HCT116 (cell line): ENCODE results near the gene RPLP1. TPM values are rescaled to one million over a fixed set of nuclear protein-coding genes. Genes with fewer than 3 reads are reported as not detected.
"Not testable (repeated sequence)": the region's sequence is repeated elsewhere in the genome, so short reads cannot be mapped to it uniquely, and the experiment has no call there.

Experiments
- ATAC-seq: fragments of 200-7000 bp; cut with Tn5 transposase; 2 replicates; pipeline ENCODE4 v1.9.1; 2020; ENCODE audit warnings: mild to moderate bottlenecking, moderate library complexity
- BruUV-seq: library from RNA; stranded (reverse); fragments of 400-500 nt; replicated peaks from 2 replicates; lab custom pipeline; 2021; lab: Mats Ljungman, UMichigan
- CTCF ChIA-PET: fragments of 300-600 bp; sonication (Branson Sonifier 250); formaldehyde crosslinking; loops from one replicate; lab custom pipeline; 2021; ENCODE audit warnings: antibody characterized with exemption; lab: Charles Lee
- POLR2A ChIA-PET: fragments of 300-600, 350-600 bp; sonication (Branson Sonifier 250); formaldehyde crosslinking; loops from one replicate; lab custom pipeline; 2021; ENCODE audit warnings: antibody characterized with exemption; lab: Charles Lee
- RAD21 ChIA-PET, 2 experiments: fragments of 300-600 bp; sonication (Branson Sonifier 250); formaldehyde crosslinking; loops; one replicate each; lab custom pipeline; 2023; ENCODE audit warnings: low total read pairs in 2 of 2; ENCODE audit not compliant: uncharacterized antibody in 2 of 2, unreplicated experiment in 2 of 2, low non-redundant PET in 1 of 2; lab: Charles Lee
- DNase-seq: peaks from one replicate; pipeline ENCODE4 v3.0.0-alpha.2; 2010; ENCODE audit warnings: low read depth, low spot score
- H2AFZ ChIP-seq: fragments of 200-600 bp; shearing (Covaris generic), sonication (generic); 2 replicates; pipeline ENCODE4 v1.6.1; 2017; ENCODE audit warnings: low read depth, mixed run types, mixed read lengths, antibody characterized with exemption, low read length; ENCODE audit not compliant: poor library complexity, severe bottlenecking
- H3K27ac ChIP-seq: 2 replicates; pipeline ENCODE4 v1.5.1; 2012; ENCODE audit warnings: low read depth, low read length
- H3K27me3 ChIP-seq: fragments of 200-600 bp; sonication (generic); 2 replicates; pipeline ENCODE4 v1.6.1; 2016; ENCODE audit warnings: mixed run types, low read length, mixed read lengths; ENCODE audit not compliant: insufficient read depth
- H3K36me3 ChIP-seq, 2 experiments: fragments of 200-500 bp in 1 of 2; fragments of 200-600 bp in 1 of 2; sonication (Bioruptor generic) in 1 of 2; sonication (generic) in 1 of 2; 2 replicates each; pipeline versions ENCODE4 v1.5.1 to v1.6.1; 2014 to 2016; ENCODE audit warnings: low read length in 2 of 2, inconsistent platforms in 1 of 2, mixed read lengths in 1 of 2, mixed run types in 1 of 2; ENCODE audit not compliant: insufficient read depth in 2 of 2, control insufficient read depth in 1 of 2
- H3K4me1 ChIP-seq, 2 experiments: fragments of 200-600 bp in 1 of 2; sonication (generic) in 1 of 2; 2 replicates each; pipeline versions ENCODE4 v1.5.1 to v1.6.1; 2012 to 2017; ENCODE audit warnings: low read length in 2 of 2, inconsistent platforms in 1 of 2, mild to moderate bottlenecking in 1 of 2, mixed read lengths in 1 of 2, mixed run types in 1 of 2, moderate library complexity in 1 of 2; ENCODE audit not compliant: insufficient read depth in 2 of 2, control insufficient read depth in 1 of 2
- H3K4me2 ChIP-seq: fragments of 200-600 bp; sonication (generic); 2 replicates; pipeline ENCODE4 v1.6.1; 2017; ENCODE audit warnings: mixed run types, low read length, mixed read lengths
- H3K4me3 ChIP-seq, 2 experiments: fragments of 200-600 bp in 1 of 2; sonication (generic) in 1 of 2; replicated peaks in 1 of 2; 2 replicates each; pipeline ENCODE4 v1.5.1; 2011 to 2016; ENCODE audit warnings: low read length in 2 of 2, control low read depth in 1 of 2, low read depth in 1 of 2, mild to moderate bottlenecking in 1 of 2, mixed read lengths in 1 of 2, mixed run types in 1 of 2
- H3K79me2 ChIP-seq: fragments of 200-600 bp; sonication (generic); 2 replicates; pipeline ENCODE4 v1.6.1; 2017; ENCODE audit warnings: mild to moderate bottlenecking, mixed run types, low read length, moderate library complexity, mixed read lengths; ENCODE audit not compliant: insufficient read depth
- H3K9ac ChIP-seq: fragments of 200-600 bp; sonication (generic); 2 replicates; pipeline ENCODE4 v1.6.1; 2016; ENCODE audit warnings: low read length, mixed read lengths
- H3K9me2 ChIP-seq: fragments of 200-600 bp; sonication (generic), shearing (Covaris generic); 2 replicates; pipeline ENCODE4 v1.6.1; 2017; ENCODE audit warnings: mixed run types, mild to moderate bottlenecking, moderate library complexity; ENCODE audit not compliant: insufficient read depth
- H3K9me3 ChIP-seq, 2 experiments: fragments of 200-500 bp in 1 of 2; fragments of 200-600 bp in 1 of 2; sonication (Bioruptor generic) in 1 of 2; sonication (generic) in 1 of 2; 2 replicates each; pipeline ENCODE4 v1.6.1; 2014 to 2017; ENCODE audit warnings: low read length in 2 of 2, mixed read lengths in 2 of 2, inconsistent platforms in 1 of 2, low read depth in 1 of 2, mild to moderate bottlenecking in 1 of 2, mixed run types in 1 of 2, moderate library complexity in 1 of 2; ENCODE audit not compliant: control insufficient read depth in 1 of 2, insufficient read depth in 1 of 2
- H4K20me1 ChIP-seq: fragments of 200-600 bp; sonication (generic), shearing (Covaris generic); 2 replicates; pipeline ENCODE4 v1.6.1; 2017; ENCODE audit warnings: mixed run types, mild to moderate bottlenecking, moderate library complexity; ENCODE audit not compliant: insufficient read depth
- CBX3 ChIP-seq: IDR thresholded peaks from 2 replicates; pipeline ENCODE4 v1.6.1; 2012; ENCODE audit warnings: low read depth
- CEBPB ChIP-seq: IDR thresholded peaks from 2 replicates; pipeline ENCODE4 v1.6.1; 2012; ENCODE audit warnings: low read depth
- CTCF ChIP-seq, 3 experiments: fragments of 200-600 bp in 1 of 3; sonication (generic) in 1 of 3; IDR thresholded peaks in 2 of 3; conservative IDR thresholded peaks in 1 of 3; 2 replicates each; pipeline ENCODE4 v1.5.1; 2012 to 2017; ENCODE audit warnings: low read depth in 2 of 3, low read length in 2 of 3, antibody characterized with exemption in 1 of 3, borderline replicate concordance in 1 of 3, control low read depth in 1 of 3, mild to moderate bottlenecking in 1 of 3, mixed read lengths in 1 of 3, mixed run types in 1 of 3, moderate library complexity in 1 of 3; ENCODE audit not compliant: insufficient read depth in 1 of 3
- EGR1 ChIP-seq: IDR thresholded peaks from 2 replicates; pipeline ENCODE4 v1.6.1; 2012; ENCODE audit warnings: low read depth
- EZH2phosphoT487 ChIP-seq: fragments of 200-600 bp; IDR thresholded peaks from 2 replicates; pipeline ENCODE4 v1.6.1; 2018; ENCODE audit warnings: antibody characterized with exemption, borderline replicate concordance
- FOSL1 ChIP-seq: IDR thresholded peaks from 2 replicates; pipeline ENCODE4 v1.6.1; 2012; ENCODE audit warnings: low read depth
- MAX ChIP-seq: IDR thresholded peaks from 2 replicates; pipeline ENCODE4 v1.6.1; 2012
- POLR2AphosphoS5 ChIP-seq: IDR thresholded peaks from 2 replicates; pipeline ENCODE4 v1.6.1; 2011; ENCODE audit warnings: mild to moderate bottlenecking, low read depth, low read length, moderate library complexity
- REST ChIP-seq: IDR thresholded peaks from 2 replicates; pipeline ENCODE4 v1.6.1; 2012; ENCODE audit warnings: low read depth
- SIN3A ChIP-seq: IDR thresholded peaks from 2 replicates; pipeline ENCODE4 v1.6.1; 2012; ENCODE audit warnings: low read depth
- SRF ChIP-seq: IDR thresholded peaks from 2 replicates; pipeline ENCODE4 v1.6.1; 2012; ENCODE audit warnings: low read depth
- YY1 ChIP-seq: IDR thresholded peaks from 2 replicates; pipeline ENCODE4 v1.6.1; 2011; ENCODE audit warnings: low read length, low read depth, moderate library complexity, mild to moderate bottlenecking; ENCODE audit not compliant: insufficient replicate concordance; ENCODE audit errors: extremely low read depth
- ZNF274 ChIP-seq: fragments of 200-500 bp; sonication (Bioruptor generic); IDR thresholded peaks from 2 replicates; pipeline ENCODE4 v1.6.1; 2014; ENCODE audit warnings: mild to moderate bottlenecking, low read depth, low read length, inconsistent platforms
- intact Hi-C: fragments of 100-400 bp; cut with micrococcal nuclease; formaldehyde crosslinking; loops from 2 replicates; pipeline ENCODE4 v1.10.0; 2022
- total RNA-seq: library from RNA; stranded (reverse); gene quantifications from one replicate; pipeline ENCODE4 v1.2.1, GENCODE V29; 2021; ENCODE audit not compliant: unreplicated experiment

Gene RPLP1
- total RNA-seq, 1 experiment from 2014 or later, result 3,138 TPM

- H3K9ac ChIP-seq, H3K4me2 ChIP-seq, H3K4me3 ChIP-seq, H3K9me3 ChIP-seq, CTCF ChIA-PET, H3K27me3 ChIP-seq, H3K27ac ChIP-seq, RAD21 ChIA-PET, DNase-seq, H2AFZ ChIP-seq, POLR2A ChIA-PET, intact Hi-C loops, H3K9me2 ChIP-seq, ATAC-seq, BruUV-seq: not testable (repeated sequence)
- Histone ChIP-seq H3K4me1 (peaks cover 9 to 20% of the 10 kb centered on the region in 2 experiments; a peak in 3 of 4 replicates), H4K20me1 (peaks cover 21% of the 10 kb centered on the region; the same call in 1 of the 2 replicates), H3K36me3 (peaks cover 44 to 56% of the 10 kb centered on the region in 2 experiments), H3K79me2 (peaks cover 25% of the 10 kb centered on the region)
Measured at GRCh38 chr15:69450221-69450620, 2.4 kb upstream of the RPLP1 start.

GRCh38 chr15:69450968-69451695 is 1.5 kb upstream of the RPLP1 start:
- DNase-seq (no peak), ATAC-seq (no peak)
- Histone ChIP-seq H3K27ac (no peak overlapping the region), H3K4me1 (peaks cover 9 to 20% of the 10 kb centered on the region in 2 experiments; a peak in 3 of 4 replicates), H3K4me2 (no peak overlapping the region), H3K79me2 (peaks cover 34% of the 10 kb centered on the region), H3K27me3 (no peaks in the 10 kb centered on the region), H3K9me2 (no peaks in the 10 kb centered on the region), H3K9ac (no peak overlapping the region), H4K20me1 (peaks cover 30% of the 10 kb centered on the region; the same call in 1 of the 2 replicates), H3K9me3 (no peaks in the 10 kb centered on the region), H3K36me3 (peaks cover 48 to 57% of the 10 kb centered on the region in 2 experiments), H3K4me3 (no peak overlapping the region), H2AFZ (no peak overlapping the region)
- ChIA-PET RAD21 (no interaction called here), CTCF (interaction anchor here (0.7 kb wide), 1 partner anchor 11 kb away, joined by 3 read pairs; no protein-coding TSS in a partner anchor), POLR2A (interaction anchor here (0.8 to 3.9 kb wide), 3 partner anchors 11 to 32 kb away, joined by 4 to 43 read pairs (median 4); no protein-coding TSS in a partner anchor)
- intact Hi-C loops, result no loop called here
- TF ChIP-seq SRF, result no peak
- TF ChIP-seq REST, result no peak
- no peak for TF ChIP-seq EGR1
- TF ChIP-seq MAX, result no peak
- TF ChIP-seq SIN3A, result no peak
- no peak for TF ChIP-seq EZH2phosphoT487
- TF ChIP-seq ZNF274, result no peak
- TF ChIP-seq FOSL1, result no peak
- no peak for TF ChIP-seq CTCF (IDR thresholded peaks at IDR 0.05 in 2 of 3, conservative IDR thresholded peaks at IDR 0.05 in 1 of 3; ENCODE audit: borderline replicate concordance in 1 of 3, insufficient read depth in 1 of 3, low read depth in 2 of 3, low read length in 2 of 3)
- no peak for TF ChIP-seq YY1
- TF ChIP-seq POLR2AphosphoS5, result no peak
- no peak for TF ChIP-seq CEBPB
- TF ChIP-seq CBX3, result no peak
- no TSS peak for BruUV-seq
